HCT116 (cell line): ENCODE results near the gene ATP1A4. TPM values are rescaled to one million over a fixed set of nuclear protein-coding genes. Genes with fewer than 3 reads are reported as not detected.

ENCODE experiments used
- ATAC-seq: fragments of 200-7000 bp; cut with Tn5 transposase; 2 replicates; pipeline ENCODE4 v1.9.1; 2020; ENCODE audit warnings: mild to moderate bottlenecking, moderate library complexity
- BruUV-seq: library from RNA; stranded (reverse); fragments of 400-500 nt; replicated peaks from 2 replicates; lab custom pipeline; 2021; lab: Mats Ljungman, UMichigan
- CTCF ChIA-PET: fragments of 300-600 bp; sonication (Branson Sonifier 250); formaldehyde crosslinking; loops from one replicate; lab custom pipeline; 2021; ENCODE audit warnings: antibody characterized with exemption; lab: Charles Lee
- POLR2A ChIA-PET: fragments of 300-600, 350-600 bp; sonication (Branson Sonifier 250); formaldehyde crosslinking; loops from one replicate; lab custom pipeline; 2021; ENCODE audit warnings: antibody characterized with exemption; lab: Charles Lee
- RAD21 ChIA-PET, 2 experiments: fragments of 300-600 bp; sonication (Branson Sonifier 250); formaldehyde crosslinking; loops; one replicate each; lab custom pipeline; 2023; ENCODE audit warnings: low total read pairs in 2 of 2; ENCODE audit not compliant: uncharacterized antibody in 2 of 2, unreplicated experiment in 2 of 2, low non-redundant PET in 1 of 2; lab: Charles Lee
- DNase-seq: peaks from one replicate; pipeline ENCODE4 v3.0.0-alpha.2; 2010; ENCODE audit warnings: low read depth, low spot score
- H2AFZ ChIP-seq: fragments of 200-600 bp; shearing (Covaris generic), sonication (generic); 2 replicates; pipeline ENCODE4 v1.6.1; 2017; ENCODE audit warnings: low read depth, mixed run types, mixed read lengths, antibody characterized with exemption, low read length; ENCODE audit not compliant: poor library complexity, severe bottlenecking
- H3K27ac ChIP-seq: 2 replicates; pipeline ENCODE4 v1.5.1; 2012; ENCODE audit warnings: low read depth, low read length
- H3K27me3 ChIP-seq: fragments of 200-600 bp; sonication (generic); 2 replicates; pipeline ENCODE4 v1.6.1; 2016; ENCODE audit warnings: mixed run types, low read length, mixed read lengths; ENCODE audit not compliant: insufficient read depth
- H3K36me3 ChIP-seq, 2 experiments: fragments of 200-500 bp in 1 of 2; fragments of 200-600 bp in 1 of 2; sonication (Bioruptor generic) in 1 of 2; sonication (generic) in 1 of 2; 2 replicates each; pipeline versions ENCODE4 v1.5.1 to v1.6.1; 2014 to 2016; ENCODE audit warnings: low read length in 2 of 2, inconsistent platforms in 1 of 2, mixed read lengths in 1 of 2, mixed run types in 1 of 2; ENCODE audit not compliant: insufficient read depth in 2 of 2, control insufficient read depth in 1 of 2
- H3K4me1 ChIP-seq, 2 experiments: fragments of 200-600 bp in 1 of 2; sonication (generic) in 1 of 2; 2 replicates each; pipeline versions ENCODE4 v1.5.1 to v1.6.1; 2012 to 2017; ENCODE audit warnings: low read length in 2 of 2, inconsistent platforms in 1 of 2, mild to moderate bottlenecking in 1 of 2, mixed read lengths in 1 of 2, mixed run types in 1 of 2, moderate library complexity in 1 of 2; ENCODE audit not compliant: insufficient read depth in 2 of 2, control insufficient read depth in 1 of 2
- H3K4me2 ChIP-seq: fragments of 200-600 bp; sonication (generic); 2 replicates; pipeline ENCODE4 v1.6.1; 2017; ENCODE audit warnings: mixed run types, low read length, mixed read lengths
- H3K4me3 ChIP-seq, 2 experiments: fragments of 200-600 bp in 1 of 2; sonication (generic) in 1 of 2; replicated peaks in 1 of 2; 2 replicates each; pipeline ENCODE4 v1.5.1; 2011 to 2016; ENCODE audit warnings: low read length in 2 of 2, control low read depth in 1 of 2, low read depth in 1 of 2, mild to moderate bottlenecking in 1 of 2, mixed read lengths in 1 of 2, mixed run types in 1 of 2
- H3K79me2 ChIP-seq: fragments of 200-600 bp; sonication (generic); 2 replicates; pipeline ENCODE4 v1.6.1; 2017; ENCODE audit warnings: mild to moderate bottlenecking, mixed run types, low read length, moderate library complexity, mixed read lengths; ENCODE audit not compliant: insufficient read depth
- H3K9ac ChIP-seq: fragments of 200-600 bp; sonication (generic); 2 replicates; pipeline ENCODE4 v1.6.1; 2016; ENCODE audit warnings: low read length, mixed read lengths
- H3K9me2 ChIP-seq: fragments of 200-600 bp; sonication (generic), shearing (Covaris generic); 2 replicates; pipeline ENCODE4 v1.6.1; 2017; ENCODE audit warnings: mixed run types, mild to moderate bottlenecking, moderate library complexity; ENCODE audit not compliant: insufficient read depth
- H3K9me3 ChIP-seq, 2 experiments: fragments of 200-500 bp in 1 of 2; fragments of 200-600 bp in 1 of 2; sonication (Bioruptor generic) in 1 of 2; sonication (generic) in 1 of 2; 2 replicates each; pipeline ENCODE4 v1.6.1; 2014 to 2017; ENCODE audit warnings: low read length in 2 of 2, mixed read lengths in 2 of 2, inconsistent platforms in 1 of 2, low read depth in 1 of 2, mild to moderate bottlenecking in 1 of 2, mixed run types in 1 of 2, moderate library complexity in 1 of 2; ENCODE audit not compliant: control insufficient read depth in 1 of 2, insufficient read depth in 1 of 2
- H4K20me1 ChIP-seq: fragments of 200-600 bp; sonication (generic), shearing (Covaris generic); 2 replicates; pipeline ENCODE4 v1.6.1; 2017; ENCODE audit warnings: mixed run types, mild to moderate bottlenecking, moderate library complexity; ENCODE audit not compliant: insufficient read depth
- ATF3 ChIP-seq: IDR thresholded peaks from 2 replicates; pipeline ENCODE4 v1.6.1; 2012
- CTCF ChIP-seq, 3 experiments: fragments of 200-600 bp in 1 of 3; sonication (generic) in 1 of 3; IDR thresholded peaks in 2 of 3; conservative IDR thresholded peaks in 1 of 3; 2 replicates each; pipeline ENCODE4 v1.5.1; 2012 to 2017; ENCODE audit warnings: low read depth in 2 of 3, low read length in 2 of 3, antibody characterized with exemption in 1 of 3, borderline replicate concordance in 1 of 3, control low read depth in 1 of 3, mild to moderate bottlenecking in 1 of 3, mixed read lengths in 1 of 3, mixed run types in 1 of 3, moderate library complexity in 1 of 3; ENCODE audit not compliant: insufficient read depth in 1 of 3
- EGR1 ChIP-seq: IDR thresholded peaks from 2 replicates; pipeline ENCODE4 v1.6.1; 2012; ENCODE audit warnings: low read depth
- ELF1 ChIP-seq: IDR thresholded peaks from 2 replicates; pipeline ENCODE4 v1.6.1; 2012; ENCODE audit warnings: low read depth, borderline replicate concordance
- EZH2 ChIP-seq: fragments of 200-600 bp; sonication (generic); IDR thresholded peaks from 2 replicates; pipeline ENCODE4 v1.6.1; 2017; ENCODE audit warnings: antibody characterized with exemption, mixed run types
- JUND ChIP-seq: IDR thresholded peaks from 2 replicates; pipeline ENCODE4 v1.6.1; 2012
- RAD21 ChIP-seq: IDR thresholded peaks from 2 replicates; pipeline ENCODE4 v1.6.1; 2012; ENCODE audit warnings: low read depth, mild to moderate bottlenecking
- REST ChIP-seq: IDR thresholded peaks from 2 replicates; pipeline ENCODE4 v1.6.1; 2012; ENCODE audit warnings: low read depth
- SIN3A ChIP-seq: IDR thresholded peaks from 2 replicates; pipeline ENCODE4 v1.6.1; 2012; ENCODE audit warnings: low read depth
- SRF ChIP-seq: IDR thresholded peaks from 2 replicates; pipeline ENCODE4 v1.6.1; 2012; ENCODE audit warnings: low read depth
- YY1 ChIP-seq: IDR thresholded peaks from 2 replicates; pipeline ENCODE4 v1.6.1; 2011; ENCODE audit warnings: low read length, low read depth, moderate library complexity, mild to moderate bottlenecking; ENCODE audit not compliant: insufficient replicate concordance; ENCODE audit errors: extremely low read depth
- ZFX ChIP-seq: fragments of 450-650 bp; IDR thresholded peaks from 2 replicates; pipeline ENCODE4 v1.6.1; 2017
- intact Hi-C: fragments of 100-400 bp; cut with micrococcal nuclease; formaldehyde crosslinking; loops from 2 replicates; pipeline ENCODE4 v1.10.0; 2022
- total RNA-seq: library from RNA; stranded (reverse); gene quantifications from one replicate; pipeline ENCODE4 v1.2.1, GENCODE V29; 2021; ENCODE audit not compliant: unreplicated experiment
- TF ChIP-seq, protein P1 (sequence below): IDR thresholded peaks from 2 replicates; pipeline ENCODE4 v1.6.1; 2011; ENCODE audit warnings: mild to moderate bottlenecking, low read length, moderate library complexity; ENCODE audit not compliant: insufficient replicate concordance; ENCODE audit errors: extremely low read depth
- TF ChIP-seq, protein P2 (sequence below): IDR thresholded peaks from 2 replicates; pipeline ENCODE4 v1.6.1; 2012

The ATP1A4 gene
- total RNA-seq, 1 experiment from 2014 or later, result not detected

DNA sequence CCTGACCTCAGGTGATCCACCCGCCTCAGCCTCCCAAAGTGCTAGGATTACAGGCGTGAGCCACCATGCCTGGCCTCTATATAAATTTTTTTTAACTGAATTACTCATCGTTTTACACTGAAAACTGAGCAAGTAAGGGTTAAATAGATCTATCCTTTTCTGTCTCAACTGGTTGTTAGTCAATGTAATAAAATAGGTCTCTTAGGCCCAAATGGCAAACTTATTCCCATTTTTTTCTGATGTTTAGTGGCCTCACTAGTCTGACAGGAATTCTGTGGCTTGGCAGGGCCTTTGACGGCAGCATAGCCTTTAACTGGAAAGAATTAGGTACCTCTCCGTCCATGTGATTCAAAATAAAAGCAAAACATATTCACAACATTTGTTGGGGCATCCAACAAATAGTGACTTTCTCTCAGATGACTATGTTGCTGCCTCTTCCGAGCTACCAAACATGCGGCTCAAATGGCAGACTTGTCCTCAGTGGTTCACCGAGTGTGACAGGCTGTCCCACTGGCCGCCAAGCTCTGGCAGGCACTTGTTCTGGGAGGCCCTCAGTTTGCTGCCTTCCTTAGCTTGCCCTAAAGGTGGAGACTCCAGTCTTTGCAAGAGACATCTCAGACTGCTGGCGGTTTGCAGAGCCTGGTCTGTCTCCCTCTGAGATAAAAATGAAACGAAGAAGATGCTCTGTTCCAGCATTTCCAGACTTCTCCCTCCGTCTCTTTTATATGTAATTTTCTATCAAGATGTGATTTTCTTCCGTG lies 17.4 kb downstream of the ATP1A4 start:
- TF ChIP-seq RAD21, result no peak
- no peak for TF ChIP-seq SRF
- no peak for TF ChIP-seq ELF1
- no peak for TF ChIP-seq SIN3A
- no peak for TF ChIP-seq EZH2
- no peak for TF ChIP-seq REST
- no peak for TF ChIP-seq CTCF (IDR thresholded peaks at IDR 0.05 in 2 of 3, conservative IDR thresholded peaks at IDR 0.05 in 1 of 3; ENCODE audit: borderline replicate concordance in 1 of 3, insufficient read depth in 1 of 3, low read depth in 2 of 3, low read length in 2 of 3)
- TF ChIP-seq, protein P1, sequence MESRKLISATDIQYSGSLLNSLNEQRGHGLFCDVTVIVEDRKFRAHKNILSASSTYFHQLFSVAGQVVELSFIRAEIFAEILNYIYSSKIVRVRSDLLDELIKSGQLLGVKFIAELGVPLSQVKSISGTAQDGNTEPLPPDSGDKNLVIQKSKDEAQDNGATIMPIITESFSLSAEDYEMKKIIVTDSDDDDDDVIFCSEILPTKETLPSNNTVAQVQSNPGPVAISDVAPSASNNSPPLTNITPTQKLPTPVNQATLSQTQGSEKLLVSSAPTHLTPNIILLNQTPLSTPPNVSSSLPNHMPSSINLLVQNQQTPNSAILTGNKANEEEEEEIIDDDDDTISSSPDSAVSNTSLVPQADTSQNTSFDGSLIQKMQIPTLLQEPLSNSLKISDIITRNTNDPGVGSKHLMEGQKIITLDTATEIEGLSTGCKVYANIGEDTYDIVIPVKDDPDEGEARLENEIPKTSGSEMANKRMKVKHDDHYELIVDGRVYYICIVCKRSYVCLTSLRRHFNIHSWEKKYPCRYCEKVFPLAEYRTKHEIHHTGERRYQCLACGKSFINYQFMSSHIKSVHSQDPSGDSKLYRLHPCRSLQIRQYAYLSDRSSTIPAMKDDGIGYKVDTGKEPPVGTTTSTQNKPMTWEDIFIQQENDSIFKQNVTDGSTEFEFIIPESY, result no peak
- no peak for TF ChIP-seq EGR1
- no peak for TF ChIP-seq ZFX
- no peak for TF ChIP-seq ATF3
- TF ChIP-seq, protein P2, sequence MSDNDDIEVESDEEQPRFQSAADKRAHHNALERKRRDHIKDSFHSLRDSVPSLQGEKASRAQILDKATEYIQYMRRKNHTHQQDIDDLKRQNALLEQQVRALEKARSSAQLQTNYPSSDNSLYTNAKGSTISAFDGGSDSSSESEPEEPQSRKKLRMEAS, result no peak
- no peak for TF ChIP-seq YY1
- no peak for TF ChIP-seq JUND
- ATAC-seq, result no peak
- CTCF ChIA-PET, result no interaction called here

More for the DNA sequence above, 17.4 kb downstream of the ATP1A4 start:
- Histone ChIP-seq H3K27ac (no peak overlapping the region), H4K20me1 (no peaks in the 10 kb centered on the region), H3K27me3 (no peaks in the 10 kb centered on the region; the same call in 1 of the 2 replicates), H3K9ac (no peak overlapping the region), H3K9me2 (no peaks in the 10 kb centered on the region), H3K79me2 (no peaks in the 10 kb centered on the region), H3K9me3 (no peaks in the 10 kb centered on the region), H3K4me3 (no peak overlapping the region), H3K36me3 (no peaks in the 10 kb centered on the region), H3K4me1 (no peaks in the 10 kb centered on the region), H3K4me2 (no peak overlapping the region), H2AFZ (no peak overlapping the region)
- DNase-seq, result no peak
- ChIA-PET POLR2A (no interaction called here), RAD21 (no interaction called here)
- BruUV-seq, result no TSS peak
- intact Hi-C loops, result no loop called here
